D721Med (cell line): ENCODE data around the gene ATP8A1.
A peak's percentile ranks its signal among the peaks of the same experiment; 100 is the strongest.

Source experiments
- DNase-seq: peaks from one replicate; pipeline ENCODE4 v3.0.0; 2011; ENCODE audit warnings: low spot score; ENCODE audit not compliant: insufficient read length
- FAIRE-seq: peaks from 2 replicates; lab custom pipeline; 2011; peaks lifted over from hg19 to GRCh38; lab: Jason Lieb, UNC
- CTCF ChIP-seq: IDR thresholded peaks from 2 replicates; pipeline ENCODE4 v1.5.1; 2012; ENCODE audit warnings: mild to moderate bottlenecking, control low read depth; ENCODE audit not compliant: insufficient read depth; ENCODE audit errors: missing control alignments

ATP8A1 gene

DNA sequence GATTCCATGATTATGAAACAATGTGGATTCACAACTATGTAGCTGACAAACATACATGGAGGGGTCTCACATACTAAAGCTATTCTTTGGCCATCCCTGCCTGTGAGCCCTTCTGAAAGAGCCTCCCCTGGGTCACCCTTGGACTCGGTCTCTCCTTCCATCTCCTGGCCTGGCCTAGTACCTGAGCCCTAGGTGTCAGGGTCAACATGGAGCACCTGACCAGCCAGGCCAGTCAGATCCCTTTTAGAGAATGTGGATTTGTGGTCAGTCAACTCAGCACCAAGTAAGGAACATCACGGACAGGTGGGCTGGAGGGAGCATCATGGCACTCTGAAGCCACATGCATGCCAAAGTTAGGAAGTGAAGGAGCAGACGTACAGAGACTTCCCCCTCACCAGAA, 16.3 kb downstream of the ATP8A1 start:
- DNase-seq (no peak), FAIRE-seq (no peak)

GRCh38 chr4:42638993-42639392, 17.9 kb downstream of the ATP8A1 start:
- no peak for FAIRE-seq
- no peak for TF ChIP-seq CTCF
- no peak for DNase-seq

More for the DNA sequence above, 16.3 kb downstream of the ATP8A1 start:
- TF ChIP-seq CTCF, result no peak

DNA sequence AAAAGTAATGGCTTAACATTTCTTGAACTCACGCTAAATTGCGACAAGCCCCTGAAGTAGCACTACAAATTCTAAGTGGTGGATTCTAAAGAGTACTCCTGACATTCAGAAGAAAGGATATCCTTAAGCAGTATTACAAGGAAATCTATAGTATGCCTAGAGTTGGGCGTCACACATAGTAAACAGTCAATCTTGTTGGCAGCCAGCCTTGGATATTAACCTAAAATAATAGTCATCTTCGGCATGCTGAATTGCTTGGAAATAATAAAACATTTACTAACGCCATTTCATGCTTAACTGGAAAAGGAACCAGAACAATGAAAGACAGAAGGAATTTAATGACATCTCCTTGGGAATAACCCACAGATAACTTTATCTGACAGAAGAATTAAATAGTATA, 18.6 kb downstream of the ATP8A1 start:
- FAIRE-seq, result no peak
- no peak for TF ChIP-seq CTCF
- DNase-seq, result no peak

GRCh38 chr4:42637867-42638266, 19.0 kb downstream of the ATP8A1 start:
- no peak for TF ChIP-seq CTCF
- FAIRE-seq (peak; percentile 58), DNase-seq (no peak)

DNA sequence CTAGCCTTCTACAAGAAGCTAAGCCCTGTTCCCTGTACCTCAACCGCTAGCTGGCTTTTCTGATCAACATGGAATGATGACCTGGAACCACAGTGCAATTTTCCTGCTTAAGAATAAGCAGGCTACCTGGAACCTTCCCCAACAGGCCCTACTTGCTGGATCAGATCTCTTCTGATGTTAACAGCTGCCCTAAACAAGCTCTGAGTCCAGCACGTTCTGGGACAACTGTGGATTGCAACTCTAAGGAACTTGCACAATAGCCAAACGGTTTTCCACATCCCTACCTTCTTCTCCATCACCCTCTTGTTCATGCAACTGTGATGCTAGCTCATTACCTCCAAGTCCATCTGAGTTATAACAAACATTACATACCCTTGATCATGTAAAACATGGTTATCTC, 19.8 kb downstream of the ATP8A1 start:
- FAIRE-seq, result peak; percentile 80
- TF ChIP-seq CTCF, result no peak
- DNase-seq, result no peak

DNA sequence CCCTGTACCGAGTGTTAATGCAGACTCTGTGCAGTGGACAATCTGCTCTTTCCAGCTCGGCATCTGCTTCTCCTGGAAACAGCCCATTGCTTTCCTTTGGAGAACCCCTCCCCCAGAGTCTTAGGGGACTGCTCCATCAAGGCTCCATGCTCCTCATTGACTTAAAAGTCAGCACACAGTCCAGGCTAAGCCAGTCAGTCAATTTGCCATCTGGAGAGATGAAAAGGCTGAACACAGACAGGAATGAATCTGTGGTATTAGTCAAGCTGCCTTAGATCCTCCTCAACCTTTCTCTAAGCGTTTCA, 20.3 kb downstream of the ATP8A1 start:
- DNase-seq (no peak), FAIRE-seq (peak; percentile 97)
- TF ChIP-seq CTCF, result no peak

DNA sequence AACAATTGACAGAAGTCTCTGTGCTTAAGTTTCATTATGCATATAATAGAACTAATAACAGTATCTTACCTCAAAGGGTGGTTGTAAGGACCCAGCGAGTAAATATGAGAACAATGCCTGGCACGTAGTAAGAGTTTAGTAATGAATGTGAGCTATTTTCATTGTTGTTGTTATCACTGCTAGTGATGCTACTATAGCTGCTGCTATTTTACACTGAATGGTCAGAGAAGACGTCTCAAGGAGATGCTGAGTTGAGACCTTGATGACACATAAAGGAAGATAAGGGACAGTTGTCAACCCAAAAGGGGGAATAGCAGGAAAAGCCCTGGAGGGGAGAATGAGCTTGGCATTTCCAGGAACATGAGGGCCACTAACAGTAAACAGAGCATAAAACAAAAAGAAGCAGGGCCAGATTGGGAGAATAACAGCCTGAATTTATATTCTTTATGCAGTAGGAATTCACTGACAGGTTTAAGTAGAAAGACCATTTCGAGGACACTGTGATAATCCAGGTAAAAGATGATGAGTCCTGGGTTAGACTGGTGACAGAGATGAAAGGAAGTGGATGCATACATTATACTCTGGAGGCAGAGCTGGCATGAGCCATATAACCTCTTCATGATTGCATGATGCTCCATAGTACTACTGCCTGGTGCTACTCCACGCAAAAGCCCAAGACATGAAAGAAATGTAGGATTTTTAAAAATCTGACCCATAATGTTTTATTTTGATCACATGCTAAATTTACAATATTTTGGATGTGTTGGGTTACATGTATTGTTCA, 23.1 kb downstream of the ATP8A1 start:
- no peak for DNase-seq
- FAIRE-seq, result no peak
- no peak for TF ChIP-seq CTCF
